Left renal cortex interstitium (tissue), 4 donors: ENCODE measurements around the gene NT5DC2. TPM values are rescaled to one million over a fixed set of nuclear protein-coding genes. Genes with fewer than 3 reads are reported as not detected.

Experiments used
- DNase-seq, 4 donors: peaks; one replicate each; pipeline ENCODE4 v3.0.0-alpha.2; 2013; ENCODE audit warnings: low read depth in 4 of 4, low spot score in 2 of 4, missing footprints in 1 of 4
- polyA plus RNA-seq, 4 donors: library from polyadenylated mRNA; unstranded; fragments of 120-200 nt; gene quantifications; one replicate each; pipeline ENCODE4 v1.2.1, GENCODE V29; 2013; ENCODE audit not compliant: insufficient read length in 4 of 4

NT5DC2 gene
- polyA plus RNA-seq, 4 donors: 137 to 189 (median 145) TPM

GRCh38 chr3:52490939-52491526 lies 42.6 kb downstream of the NT5DC2 start:
- DNase-seq: no peak

DNA sequence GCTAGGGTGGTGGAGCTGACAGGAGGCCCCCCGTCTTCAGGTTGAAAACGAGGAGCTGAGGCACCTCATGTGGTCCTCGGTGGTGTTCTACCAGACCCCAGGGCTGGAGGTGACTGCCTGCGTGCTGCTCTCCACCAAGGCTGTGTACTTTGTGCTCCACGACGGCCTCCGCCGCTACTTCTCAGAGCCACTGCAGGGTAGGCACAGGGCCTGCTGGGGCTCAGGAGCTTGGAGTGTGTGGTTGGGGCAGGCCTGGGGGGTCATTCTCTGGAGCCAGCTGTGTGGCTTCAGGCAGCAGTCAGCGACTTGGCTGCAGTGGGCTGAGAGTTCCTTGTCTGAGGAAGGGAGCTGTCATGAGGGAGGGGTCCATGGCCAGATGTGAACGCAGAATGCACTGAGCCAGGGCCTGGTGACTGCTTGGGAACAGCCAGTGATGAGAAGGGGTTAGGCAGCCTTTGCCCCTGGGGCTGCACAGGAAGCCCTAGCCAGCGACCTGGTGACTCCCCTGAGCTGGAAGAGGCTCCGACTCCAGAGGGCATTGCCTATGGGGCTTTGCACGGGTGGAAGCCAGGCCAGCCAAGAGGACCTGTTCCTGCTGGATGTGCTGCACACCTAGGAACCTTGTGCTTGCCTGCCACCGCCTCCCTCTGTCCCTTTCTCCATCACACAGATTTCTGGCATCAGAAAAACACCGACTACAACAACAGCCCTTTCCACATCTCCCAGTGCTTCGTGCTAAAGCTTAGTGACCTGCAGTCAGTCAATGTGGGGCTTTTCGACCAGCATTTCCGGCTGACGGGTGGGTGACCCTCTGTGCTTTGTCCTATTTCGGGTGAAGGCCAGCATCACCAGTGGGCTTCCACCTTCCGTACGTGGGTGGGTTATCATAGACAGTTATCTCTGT lies 43.4 kb downstream of the NT5DC2 start:
- no peak for DNase-seq

GRCh38 chr3:52489453-52489852 lies 44.2 kb downstream of the NT5DC2 start:
- DNase-seq: no peak

DNA sequence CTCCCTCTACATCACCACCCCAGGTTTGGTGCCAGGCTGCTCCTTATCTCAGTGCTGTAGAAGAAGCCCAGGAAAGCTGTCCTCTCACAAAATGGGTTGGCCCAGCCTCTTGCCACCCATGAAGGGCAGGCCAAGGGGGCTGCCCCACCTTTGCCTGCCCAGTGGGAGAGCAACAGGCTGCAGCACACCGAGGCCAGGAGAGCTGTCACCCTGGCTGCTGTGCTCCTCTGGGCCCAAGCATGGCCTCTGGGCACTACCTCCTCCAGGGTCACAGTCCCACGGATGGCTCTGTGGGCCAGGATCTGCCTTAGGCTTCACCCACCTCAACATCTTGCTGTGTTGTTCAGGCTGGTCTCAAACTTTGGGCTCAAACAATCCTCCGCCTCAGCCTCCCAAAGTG lies 44.9 kb downstream of the NT5DC2 start:
- DNase-seq: no peak

DNA sequence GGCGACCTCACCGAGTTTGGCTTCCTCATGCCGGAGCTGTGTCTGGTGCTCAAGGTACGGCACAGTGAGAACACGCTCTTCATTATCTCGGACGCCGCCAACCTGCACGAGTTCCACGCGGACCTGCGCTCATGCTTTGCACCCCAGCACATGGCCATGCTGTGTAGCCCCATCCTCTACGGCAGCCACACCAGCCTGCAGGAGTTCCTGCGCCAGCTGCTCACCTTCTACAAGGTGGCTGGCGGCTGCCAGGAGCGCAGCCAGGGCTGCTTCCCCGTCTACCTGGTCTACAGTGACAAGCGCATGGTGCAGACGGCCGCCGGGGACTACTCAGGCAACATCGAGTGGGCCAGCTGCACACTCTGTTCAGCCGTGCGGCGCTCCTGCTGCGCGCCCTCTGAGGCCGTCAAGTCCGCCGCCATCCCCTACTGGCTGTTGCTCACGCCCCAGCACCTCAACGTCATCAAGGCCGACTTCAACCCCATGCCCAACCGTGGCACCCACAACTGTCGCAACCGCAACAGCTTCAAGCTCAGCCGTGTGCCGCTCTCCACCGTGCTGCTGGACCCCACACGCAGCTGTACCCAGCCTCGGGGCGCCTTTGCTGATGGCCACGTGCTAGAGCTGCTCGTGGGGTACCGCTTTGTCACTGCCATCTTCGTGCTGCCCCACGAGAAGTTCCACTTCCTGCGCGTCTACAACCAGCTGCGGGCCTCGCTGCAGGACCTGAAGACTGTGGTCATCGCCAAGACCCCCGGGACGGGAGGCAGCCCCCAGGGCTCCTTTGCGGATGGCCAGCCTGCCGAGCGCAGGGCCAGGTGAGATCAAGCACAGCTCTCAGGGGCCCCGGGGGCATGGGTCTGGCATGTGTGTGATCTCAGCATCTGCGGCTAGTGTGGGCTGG lies 45.6 kb downstream of the NT5DC2 start:
- no peak for DNase-seq

DNA sequence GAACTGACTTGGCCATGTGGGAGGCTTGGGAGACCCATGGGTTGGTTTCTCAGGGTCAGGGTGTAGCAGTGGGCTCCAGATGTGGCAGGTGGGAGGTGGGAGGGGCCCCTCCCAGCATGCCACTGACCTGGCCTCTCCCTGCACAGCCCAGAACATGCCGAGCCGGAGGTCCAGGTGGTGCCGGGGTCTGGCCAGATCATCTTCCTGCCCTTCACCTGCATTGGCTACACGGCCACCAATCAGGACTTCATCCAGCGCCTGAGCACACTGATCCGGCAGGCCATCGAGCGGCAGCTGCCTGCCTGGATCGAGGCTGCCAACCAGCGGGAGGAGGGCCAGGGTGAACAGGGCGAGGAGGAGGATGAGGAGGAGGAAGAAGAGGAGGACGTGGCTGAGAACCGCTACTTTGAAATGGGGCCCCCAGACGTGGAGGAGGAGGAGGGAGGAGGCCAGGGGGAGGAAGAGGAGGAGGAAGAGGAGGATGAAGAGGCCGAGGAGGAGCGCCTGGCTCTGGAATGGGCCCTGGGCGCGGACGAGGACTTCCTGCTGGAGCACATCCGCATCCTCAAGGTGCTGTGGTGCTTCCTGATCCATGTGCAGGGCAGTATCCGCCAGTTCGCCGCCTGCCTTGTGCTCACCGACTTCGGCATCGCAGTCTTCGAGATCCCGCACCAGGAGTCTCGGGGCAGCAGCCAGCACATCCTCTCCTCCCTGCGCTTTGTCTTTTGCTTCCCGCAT lies 46.4 kb downstream of the NT5DC2 start:
- no peak for DNase-seq

GRCh38 chr3:52484680-52485461 lies 48.8 kb downstream of the NT5DC2 start:
- no peak for DNase-seq

GRCh38 chr3:52483577-52484381 lies 49.9 kb downstream of the NT5DC2 start:
- DNase-seq: no peak

GRCh38 chr3:52483081-52483480 lies 50.6 kb downstream of the NT5DC2 start:
- no peak for DNase-seq

DNA sequence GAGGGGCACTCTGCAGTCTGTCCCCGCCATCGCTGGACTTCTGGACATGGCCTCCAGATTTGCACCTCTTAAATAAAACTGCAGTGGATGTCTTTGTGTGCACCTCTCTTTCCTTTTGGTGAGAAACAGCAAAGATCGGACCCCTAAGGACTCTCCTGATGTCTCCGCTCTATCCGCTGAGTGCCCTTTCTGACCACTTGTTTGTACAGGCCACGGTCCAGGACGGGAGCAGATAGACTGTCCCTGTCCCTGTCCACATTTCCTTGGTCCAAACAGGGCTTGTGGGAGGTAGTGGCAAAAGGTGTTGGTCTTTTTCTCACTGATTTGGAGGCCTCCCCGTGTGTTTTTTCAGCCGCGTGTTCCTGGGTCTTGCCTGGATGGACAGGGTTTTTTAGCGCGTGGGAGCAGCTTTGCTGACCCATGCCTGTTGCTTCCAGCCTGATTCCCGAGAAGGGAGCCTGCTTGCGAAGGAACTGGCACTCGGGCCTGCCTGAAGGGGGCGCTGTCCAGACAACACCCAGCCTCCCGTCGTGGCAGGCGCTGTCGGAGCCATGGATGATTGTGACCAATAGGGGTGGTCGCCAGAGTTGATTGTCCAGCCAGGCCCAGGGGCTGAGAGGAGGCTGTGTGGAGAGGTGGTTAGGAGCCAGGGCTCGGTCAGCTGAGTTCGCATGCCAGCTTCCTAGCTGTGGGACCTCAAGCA lies 51.7 kb downstream of the NT5DC2 start:
- DNase-seq: no peak

DNA sequence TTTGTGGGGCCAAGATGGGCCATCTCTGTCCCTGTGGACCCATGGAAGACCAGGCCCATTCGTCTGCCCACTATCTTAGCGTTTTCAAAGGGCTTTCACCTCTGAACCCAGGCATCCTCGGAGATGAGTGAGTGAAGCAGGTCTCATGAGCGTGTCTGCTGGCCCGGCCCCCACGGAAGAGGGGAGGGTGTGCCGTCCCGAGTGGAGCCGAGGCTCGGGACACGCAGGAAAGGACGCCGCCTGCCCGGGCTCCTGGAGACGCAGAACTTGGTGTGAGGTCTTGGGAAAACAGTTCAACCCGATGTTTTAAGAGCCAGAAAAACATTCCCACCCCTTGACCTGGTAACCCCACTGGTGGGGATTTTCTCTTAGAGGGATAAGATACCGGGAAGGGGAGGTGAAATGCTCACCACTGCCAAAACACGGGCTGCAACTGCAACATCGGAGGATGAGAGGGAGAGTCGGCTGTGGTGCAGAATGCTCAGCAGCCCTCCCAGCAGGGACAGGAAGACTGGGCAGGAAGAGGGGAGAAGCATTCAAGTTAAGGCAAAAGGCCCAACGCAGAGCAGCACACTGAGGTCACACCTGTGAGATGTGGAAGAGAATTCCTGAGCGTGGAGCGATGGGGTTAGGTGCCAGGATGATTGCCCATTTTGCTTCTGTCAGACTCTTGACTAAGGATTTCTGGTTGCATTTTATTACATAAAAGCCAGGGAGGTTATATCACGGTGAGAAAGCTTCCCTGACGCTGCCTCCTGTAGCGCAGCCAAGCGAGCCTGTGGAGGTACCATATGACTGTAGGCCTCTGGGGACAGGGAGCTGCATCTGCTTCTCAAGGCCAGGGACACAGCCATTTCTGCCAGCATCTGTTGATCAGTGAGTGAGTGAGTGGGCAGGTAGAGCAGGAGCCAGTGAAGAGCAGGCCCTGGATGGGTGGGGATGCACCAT lies 52.6 kb downstream of the NT5DC2 start:
- DNase-seq: no peak

DNA sequence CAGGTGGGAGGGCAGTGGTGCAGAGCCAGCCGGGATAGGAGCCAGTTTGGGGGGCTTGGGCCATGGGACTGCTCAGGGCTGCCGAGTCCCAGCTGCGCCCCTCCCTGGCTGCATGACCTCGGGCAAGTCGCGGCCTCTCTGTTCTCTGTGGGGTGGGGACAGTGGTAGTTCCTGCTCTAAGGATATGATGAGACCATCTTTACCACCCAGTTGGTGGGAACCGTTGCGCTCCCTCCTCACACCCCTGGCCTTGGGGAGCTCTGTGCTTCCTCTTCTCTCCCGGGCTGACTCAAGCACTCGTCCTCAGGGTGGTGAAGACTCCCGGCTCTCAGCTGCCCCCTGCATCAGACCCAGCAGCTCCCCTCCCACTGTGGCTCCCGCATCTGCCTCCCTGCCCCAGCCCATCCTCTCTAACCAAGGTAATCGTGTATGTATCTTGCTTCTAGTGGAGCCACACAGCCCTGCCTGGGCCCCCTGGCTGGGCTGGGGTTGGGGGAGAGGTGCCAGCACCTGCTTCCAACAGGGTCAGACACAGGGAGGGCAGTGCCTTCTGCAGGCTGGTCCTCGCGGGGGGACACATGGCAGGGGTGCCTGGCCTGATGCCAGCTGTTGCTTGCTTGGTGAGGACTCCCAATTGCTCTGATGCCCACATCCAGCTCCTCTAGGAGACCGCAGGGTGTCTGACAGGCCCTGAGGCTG lies 53.6 kb downstream of the NT5DC2 start:
- DNase-seq: no peak

- DNase-seq: no peak
These were observed 54.4 kb downstream of the NT5DC2 start for GRCh38 chr3:52479037-52479876.

GRCh38 chr3:52477796-52478095 lies 55.9 kb downstream of the NT5DC2 start:
- no peak for DNase-seq

DNA sequence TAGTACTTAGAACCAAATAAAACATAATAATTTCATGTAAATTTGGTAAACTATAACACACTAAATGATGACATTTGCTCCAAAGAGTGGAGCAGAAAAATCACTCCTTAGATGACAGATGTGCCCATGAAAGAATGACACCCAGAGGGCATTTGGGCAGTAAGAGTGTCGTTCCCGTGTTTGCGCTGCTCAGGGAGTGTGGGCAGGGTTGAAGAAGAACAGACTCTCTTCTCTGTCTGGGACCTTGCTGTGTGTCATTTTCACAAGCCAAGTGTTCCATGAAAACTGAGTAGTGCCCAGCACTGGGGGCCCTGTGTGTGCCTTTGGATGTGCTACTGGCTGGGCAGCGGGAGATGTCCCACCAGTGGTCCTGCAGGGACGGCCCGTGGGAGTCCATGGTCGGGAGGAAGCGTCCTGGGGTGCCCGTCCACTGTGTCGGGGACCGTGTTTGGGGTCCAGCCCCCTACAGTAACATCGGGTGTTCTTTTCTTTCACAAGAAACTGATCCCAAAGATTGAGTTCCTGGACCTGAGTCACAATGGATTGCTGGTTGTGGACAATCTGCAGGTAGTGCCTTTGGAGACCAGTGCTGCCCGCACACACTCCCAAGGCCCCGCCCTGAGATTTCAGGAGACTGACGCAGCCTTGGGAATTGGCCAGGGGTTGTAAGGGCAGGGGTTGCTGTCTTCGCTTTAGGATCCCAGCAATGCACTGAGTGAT lies 56.4 kb downstream of the NT5DC2 start:
- DNase-seq: no peak
